Stimulated activated CD8-positive, alpha-beta memory T cell treated with anti-CD3 and anti-CD28 coated beads, Interleukin-7, amount 100 ng/mL, for 4 hours (primary cell): Measurements from ENCODE around the gene IL17F.
"Not testable (repeated sequence)": the region's sequence is repeated elsewhere in the genome, so short reads cannot be mapped to it uniquely, and the experiment has no call there.

ENCODE experiments used
- DNase-seq, 2 donors: peaks; one replicate each; pipeline ENCODE4 v3.0.0-alpha.2; 2020; ENCODE audit warnings: low read depth in 2 of 2

Gene IL17F

DNA sequence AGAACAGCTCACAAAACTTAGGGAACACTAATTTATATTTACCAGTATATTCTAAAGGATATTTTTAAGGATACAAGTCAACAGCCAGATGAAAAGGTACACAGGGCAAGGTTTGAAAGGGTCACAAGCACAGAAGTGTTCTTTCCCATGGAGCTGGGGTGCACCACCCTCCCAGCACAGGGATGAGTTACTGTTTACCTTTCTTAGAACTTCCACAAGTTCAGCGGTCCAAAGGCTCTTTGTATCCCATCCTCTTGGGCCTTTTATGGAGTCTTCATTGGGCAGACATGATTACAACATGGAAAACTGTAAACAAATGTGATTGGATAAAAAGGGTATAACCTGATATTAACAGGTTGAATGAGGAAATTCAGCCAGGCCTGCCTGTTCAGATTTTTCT lies 1.1 kb upstream of the IL17F start:
- DNase-seq = no peak

DNA sequence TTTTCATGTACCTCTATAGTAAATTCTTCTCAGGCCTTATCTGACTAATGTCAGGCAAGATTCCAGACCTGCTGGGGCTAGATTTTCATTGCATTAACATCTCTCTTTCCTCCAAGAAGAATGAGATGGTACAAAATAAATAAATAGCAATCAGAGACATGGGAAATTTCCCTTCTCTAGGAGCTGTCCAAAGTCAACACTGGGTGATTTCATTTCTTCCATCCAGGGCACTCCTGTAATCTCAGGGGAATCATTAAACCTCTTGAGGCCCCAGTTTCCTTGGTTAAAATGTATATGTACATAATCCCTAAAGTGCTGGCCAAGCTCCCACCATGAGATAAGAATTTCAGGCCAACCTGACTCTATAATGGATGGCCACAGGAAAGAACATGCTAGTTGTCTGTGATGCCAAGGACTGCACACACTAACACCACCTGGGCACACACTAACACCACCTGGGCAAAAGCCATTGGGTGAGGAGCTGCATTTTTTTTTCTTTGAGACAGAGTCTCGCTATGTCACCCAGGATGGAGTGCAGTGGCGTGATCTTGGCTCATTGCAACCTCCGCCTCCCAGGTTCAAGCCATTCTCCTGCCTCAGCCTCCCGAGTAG lies 912 bp downstream of the IL17F start:
- no peak for DNase-seq

DNA sequence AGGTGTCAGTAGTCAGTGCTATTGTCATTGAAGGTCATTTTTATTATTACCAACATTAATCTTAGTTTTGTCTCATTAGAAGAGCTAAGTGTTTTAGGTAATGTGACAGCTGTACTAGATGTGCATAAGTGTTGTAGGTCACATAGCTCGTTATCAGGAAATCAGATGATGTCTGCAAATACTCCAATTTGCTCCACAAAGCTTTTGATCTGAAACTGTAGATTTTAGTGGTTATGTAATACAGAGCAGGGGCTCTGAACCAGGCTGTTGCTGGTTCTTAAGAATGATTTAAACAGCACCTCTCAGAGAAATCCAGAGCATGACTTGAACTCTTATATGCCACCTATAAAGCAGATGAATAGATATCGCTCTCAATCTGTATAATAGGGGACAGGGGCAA lies 2.5 kb downstream of the IL17F start:
- DNase-seq = no peak

DNA sequence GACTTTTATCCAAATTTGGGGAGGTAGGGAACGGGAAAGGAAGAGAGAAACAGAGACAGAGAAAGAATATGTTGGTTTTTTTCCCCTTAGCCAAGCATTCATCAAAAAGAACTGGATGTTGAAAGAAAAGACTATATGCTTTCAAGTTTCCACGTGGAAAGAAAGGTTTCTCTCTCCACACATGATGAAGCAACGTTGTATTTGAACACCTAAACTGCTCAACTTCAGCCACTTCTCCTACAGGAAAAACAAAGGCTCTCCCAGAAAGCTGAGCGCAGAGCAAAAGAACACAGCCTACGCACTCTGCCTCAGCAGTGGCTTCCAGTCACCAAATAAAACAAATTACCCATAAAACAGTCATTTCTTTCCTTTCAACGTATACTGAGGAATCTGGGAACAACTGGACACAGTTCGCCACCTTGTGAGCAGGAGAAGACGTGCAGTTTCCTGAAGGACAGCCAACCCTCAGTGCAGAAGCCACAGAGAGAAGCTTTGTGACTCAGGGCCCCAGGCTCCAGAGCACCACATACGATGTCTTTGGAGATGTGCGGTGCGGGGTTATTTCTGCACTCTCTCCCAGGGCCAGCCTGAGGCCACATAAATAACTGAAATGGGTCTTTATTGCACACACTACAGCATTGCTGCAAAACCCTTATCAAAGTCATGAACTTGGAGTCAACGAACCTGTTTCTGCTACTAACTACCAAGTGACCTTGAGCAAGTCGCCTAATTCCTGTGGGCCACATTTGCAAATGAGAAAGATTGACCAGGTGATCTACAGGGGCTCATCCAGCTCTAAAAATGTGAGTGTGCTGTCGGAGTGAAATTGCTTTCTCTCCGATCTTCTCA lies 10.1 kb downstream of the IL17F start:
- DNase-seq = no peak

DNA sequence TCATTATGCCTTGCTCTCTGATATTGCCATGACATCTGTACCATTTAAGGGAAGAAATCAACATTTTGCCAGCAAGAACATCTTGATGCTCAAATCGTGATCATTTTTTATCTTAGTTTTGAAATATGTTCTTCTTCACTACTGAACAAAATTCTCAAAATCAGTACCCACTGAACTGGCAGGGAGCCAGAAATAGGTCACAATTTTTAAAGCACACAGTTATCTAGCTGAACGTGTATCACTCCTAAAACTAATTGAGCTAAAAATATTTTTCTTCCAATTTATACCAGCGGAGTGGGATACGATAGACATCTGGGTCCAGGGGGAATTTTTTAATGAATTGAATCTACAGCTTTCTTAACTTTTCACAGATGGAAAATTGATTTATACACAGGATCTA lies 11.3 kb downstream of the IL17F start:
- DNase-seq = no peak

DNA sequence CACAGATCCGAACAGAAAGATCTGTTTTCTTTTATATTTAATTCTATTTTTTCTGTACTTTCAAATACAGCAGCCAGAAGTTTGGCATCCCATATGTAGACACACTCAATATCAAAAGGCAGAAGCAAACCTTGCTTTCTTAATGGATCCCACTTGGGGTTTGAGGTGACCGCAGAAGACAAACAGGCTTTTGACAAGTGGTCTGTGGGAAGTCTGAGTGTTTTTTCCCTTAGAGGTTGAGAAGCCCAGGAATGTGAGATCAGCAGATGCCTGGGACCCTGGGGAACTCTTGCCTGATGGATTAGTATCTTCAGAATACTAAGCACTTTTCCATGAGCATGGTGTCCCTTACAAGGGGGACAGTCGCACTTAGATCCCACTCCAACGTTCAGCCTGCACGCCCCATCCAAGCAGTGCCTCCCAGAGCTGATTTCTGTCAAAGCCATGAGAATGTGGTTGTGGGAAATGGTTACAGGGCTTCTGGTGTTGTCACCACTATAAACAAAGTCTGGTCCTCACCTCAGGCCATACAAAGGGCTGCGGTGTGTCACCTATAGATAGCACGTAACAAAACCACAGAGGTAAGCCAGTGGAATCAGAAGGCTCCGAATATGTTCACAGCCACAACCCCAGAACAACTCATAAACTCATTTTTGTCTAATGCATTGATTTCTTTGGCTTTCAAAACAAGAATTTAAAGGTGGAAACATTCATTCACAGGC lies 12.7 kb downstream of the IL17F start:
- no peak for DNase-seq

DNA sequence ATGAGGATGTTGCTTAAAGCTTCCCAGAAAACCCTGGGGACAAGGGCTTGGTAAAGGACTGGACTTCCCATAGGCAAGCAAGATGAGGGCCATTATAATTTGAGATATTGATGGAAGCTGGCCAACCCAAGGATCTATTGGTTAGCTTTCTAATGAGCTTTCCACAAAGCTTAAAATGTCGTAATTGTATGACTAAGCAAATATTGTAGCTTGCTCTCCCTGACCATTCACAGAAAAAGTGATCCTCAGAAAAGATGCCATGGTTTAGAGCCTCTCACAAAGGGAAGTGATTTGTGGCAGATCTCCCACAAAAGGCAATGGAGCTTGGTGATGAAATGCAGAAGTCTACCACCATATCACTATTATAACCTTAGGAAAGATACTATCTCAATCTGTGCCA lies 13.6 kb downstream of the IL17F start:
- no peak for DNase-seq

DNA sequence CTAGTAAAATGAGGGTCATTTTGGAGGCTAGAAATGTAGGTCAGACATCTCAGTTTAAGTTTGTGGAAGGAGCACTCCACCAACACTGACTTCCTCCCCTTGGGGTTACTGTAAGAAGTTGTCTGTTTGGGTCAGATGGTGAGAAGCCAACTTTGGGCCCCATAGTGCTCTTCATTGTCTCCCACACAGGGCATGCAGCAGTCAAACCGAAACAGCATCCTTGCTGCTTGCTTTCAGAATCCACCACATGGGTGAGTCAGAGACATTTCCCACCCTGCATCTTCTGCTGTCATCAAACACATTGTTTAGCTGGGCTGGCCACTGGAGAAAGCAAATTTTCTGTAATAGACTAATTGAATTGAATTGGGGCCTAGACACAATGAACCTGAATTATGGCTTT lies 16.8 kb downstream of the IL17F start:
- no peak for DNase-seq

DNA sequence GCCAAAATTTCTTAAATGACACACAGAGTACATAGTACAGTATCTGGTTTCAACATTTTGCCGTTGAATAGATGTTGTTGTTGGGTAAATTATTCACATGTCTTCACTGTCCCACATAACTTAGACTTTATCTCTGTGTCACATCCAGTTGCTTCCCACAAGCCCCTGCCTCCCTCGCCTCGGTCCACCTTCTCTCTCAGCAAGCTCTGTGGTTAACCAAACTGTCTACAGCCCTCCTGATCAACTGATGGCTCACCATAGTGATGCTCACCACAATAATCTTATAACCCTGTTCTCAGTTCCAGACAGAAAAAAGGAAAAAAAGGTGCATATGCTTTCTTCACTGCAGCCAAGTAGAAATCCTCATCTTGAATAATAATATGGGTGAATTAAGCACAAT lies 23.0 kb downstream of the IL17F start:
- no peak for DNase-seq

DNA sequence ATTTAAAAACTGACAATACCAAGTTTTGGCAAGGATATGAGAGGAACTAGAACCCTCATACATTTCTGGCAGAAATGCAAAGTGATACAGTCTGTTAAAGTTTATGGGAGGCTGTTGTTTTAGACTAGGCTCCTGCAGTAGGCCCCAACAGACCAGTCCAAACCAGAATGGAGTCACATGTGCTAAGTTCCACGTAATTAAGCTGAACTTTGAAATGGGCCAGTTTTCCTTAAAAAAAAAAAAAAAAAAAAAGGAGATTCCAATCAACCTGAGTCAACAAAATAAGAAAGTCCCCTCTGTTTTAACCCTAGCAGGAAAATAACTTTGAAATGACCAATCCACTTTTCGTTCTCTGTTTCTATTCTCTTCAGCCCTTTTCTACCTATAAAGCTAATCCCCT lies 26.5 kb downstream of the IL17F start:
- DNase-seq = no peak

DNA sequence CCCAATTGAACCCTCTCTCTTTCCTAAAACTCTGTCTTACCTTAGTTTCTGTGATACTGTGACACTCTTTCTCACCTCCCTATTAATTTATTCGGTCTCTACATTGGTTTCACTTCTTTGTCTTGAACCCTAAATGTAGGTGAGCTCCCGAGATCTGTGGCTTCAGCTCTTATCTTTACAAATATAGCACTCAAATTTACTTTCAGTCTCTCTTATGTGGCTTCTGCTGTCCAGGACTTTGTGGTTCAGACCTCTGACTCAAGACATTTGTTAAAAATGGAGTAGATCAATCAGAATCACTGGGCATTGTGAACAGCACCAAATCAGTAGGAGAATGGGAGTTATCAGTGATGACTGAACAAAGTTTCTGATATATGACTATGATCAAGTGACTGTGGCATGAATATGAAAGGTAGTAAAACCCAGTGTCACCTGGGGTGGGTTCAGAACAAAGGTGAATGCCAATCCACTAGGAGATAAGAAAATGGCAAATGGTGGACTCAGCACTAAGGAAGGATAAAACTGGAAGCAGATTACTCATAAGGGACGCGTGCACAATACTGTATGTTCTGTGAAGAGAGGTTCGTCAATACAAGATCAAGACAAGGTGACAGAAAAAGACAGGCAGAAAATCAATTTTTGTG lies 27.2 kb downstream of the IL17F start:
- no peak for DNase-seq

DNA sequence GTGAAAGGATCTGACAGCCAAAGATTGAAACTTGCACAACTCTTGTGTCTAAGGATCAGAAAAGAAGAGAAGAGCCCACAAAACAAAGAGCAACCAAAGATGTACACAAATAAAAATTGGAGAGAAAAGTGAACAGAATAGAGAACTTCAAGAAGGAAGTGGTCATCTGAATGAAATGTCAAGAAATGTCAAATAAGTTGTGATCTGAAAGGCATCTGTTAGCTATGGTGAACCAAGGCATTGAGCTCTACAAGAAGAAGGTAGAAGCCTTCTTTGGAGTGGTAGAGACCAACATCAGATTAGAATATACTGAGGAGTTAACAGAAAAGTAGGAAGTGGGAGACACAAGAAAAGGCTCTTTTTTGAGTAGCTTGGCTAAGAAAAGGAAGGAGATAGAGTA lies 28.5 kb downstream of the IL17F start:
- no peak for DNase-seq

DNA sequence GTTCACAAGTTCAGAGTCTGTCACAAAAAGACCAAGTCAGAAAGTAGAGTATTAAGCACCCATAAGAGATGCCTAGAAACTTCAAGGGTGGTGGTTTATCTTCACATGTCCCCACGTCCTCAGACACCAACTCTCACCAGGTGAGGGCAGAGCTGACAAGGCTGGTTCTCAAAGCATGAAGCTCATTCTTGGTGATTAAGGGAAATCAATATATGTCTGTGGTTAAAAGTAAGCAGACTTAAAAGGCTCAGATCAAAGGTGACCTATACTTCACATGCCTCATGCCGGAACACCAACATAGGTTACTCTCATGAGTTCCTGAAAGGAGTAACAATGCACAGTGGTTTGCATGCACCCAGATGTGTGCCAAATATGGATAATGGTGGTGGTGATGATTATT lies 31.2 kb downstream of the IL17F start:
- no peak for DNase-seq

DNA sequence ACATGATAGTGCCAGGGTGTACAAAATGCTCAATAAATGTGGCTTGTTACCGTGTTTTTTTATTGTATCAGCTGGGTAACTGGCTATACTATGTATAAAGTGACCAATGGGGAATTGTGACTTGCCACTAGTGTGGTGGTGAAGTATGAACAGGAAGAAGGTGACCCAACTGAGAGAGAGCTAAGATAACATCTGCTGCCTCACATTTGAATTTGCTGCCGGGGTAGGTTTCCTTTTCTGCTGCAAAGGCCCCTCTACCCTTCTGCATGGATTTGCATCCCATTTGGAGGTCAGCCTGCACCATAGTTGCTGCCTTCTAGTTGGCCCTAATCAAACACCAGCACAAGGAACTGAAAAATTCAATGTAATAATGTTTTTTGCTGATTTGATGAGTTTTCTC lies 34.1 kb downstream of the IL17F start:
- DNase-seq = no peak

DNA sequence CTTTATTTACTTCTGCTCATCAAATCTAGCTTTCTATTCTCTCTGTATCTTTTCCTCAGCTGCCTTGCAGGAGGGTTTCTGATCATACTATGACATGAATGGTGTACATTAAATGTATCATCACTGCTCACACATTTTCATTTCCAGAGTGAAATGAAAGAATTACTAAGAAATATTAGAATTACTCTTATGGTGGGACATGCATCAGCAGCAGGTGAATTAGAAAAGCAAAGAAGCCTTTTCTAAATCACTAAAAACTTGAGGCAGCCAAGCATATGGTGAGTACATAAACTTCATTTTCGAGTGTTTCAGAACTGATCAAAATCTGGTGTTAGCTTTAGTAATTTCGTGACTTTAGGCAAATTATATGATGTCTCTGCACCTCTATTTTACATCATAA lies 34.5 kb downstream of the IL17F start:
- no peak for DNase-seq

DNA sequence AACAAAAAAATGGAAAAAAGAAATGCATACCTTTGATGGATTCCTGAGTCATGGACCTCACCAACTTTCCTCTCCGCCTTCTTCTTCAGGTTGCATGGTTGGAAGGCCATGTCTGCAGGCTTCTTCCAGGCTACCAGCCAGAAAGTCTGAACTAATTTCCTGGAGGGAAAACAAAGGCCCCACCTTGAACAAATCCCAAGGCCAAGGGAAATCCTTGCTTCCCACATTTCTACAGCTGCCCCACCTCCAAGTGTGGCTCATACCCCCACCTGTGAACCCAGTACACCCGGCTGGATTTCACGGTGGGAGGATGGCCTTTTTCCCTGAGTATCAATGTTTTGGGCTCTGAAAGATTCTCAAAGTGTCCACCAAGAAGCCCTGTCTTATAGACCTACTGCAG lies 35.7 kb downstream of the IL17F start:
- DNase-seq = no peak

DNA sequence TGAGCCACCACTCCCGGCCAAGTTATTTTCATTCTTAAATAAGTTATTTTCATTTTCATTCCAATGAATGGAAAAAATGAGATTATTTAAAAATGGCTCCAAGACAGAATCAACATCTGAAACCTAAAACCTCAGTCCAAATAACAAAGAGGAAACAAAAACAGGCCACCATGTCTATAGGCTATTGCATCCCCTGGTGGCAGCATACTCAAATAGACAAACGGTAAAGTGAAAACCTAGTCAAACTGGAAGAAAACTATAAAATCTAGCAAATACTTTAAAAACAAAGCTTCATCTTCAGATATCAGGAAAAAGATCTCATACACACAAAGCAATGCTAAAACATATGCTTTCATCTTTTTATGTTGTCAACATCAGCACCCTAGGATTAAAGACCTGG lies 37.2 kb downstream of the IL17F start:
- no peak for DNase-seq

DNA sequence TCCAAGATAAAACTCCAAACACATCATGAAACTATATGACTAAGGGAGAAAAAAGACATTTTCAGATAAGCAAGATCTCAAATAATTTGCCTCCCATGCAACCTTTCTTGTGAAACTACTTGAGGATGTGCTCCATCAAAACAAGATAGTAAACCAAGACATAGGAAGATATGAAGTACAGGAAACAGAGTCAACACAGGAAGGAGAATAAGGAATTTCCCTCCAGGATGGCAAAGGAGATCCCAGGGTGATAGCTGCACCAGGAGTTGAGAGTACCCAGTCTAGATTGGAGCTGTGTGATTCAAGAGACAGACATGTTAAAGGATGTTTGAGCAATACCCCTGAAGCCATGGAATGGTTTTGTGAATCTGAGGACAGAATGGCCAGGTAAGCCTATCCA lies 42.8 kb downstream of the IL17F start:
- no peak for DNase-seq

DNA sequence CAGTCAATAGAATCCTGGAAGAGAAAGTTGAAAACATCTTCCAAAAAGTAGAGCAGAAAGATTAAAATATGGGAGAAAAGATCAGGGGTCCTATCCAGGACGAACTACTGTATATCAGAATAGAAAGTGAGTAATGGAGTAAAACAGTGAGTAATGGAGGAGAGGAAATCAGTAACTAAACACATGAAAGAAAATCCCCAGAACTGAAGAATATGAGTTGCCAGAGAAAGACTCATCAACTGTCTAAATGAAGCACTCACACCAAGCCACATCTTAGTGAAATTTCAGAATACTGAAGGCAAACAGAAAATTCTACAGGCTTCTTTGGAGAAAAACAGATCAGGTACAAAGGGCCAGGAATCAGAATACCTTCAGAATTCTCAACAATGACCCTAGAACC lies 43.3 kb downstream of the IL17F start:
- DNase-seq = no peak

DNA sequence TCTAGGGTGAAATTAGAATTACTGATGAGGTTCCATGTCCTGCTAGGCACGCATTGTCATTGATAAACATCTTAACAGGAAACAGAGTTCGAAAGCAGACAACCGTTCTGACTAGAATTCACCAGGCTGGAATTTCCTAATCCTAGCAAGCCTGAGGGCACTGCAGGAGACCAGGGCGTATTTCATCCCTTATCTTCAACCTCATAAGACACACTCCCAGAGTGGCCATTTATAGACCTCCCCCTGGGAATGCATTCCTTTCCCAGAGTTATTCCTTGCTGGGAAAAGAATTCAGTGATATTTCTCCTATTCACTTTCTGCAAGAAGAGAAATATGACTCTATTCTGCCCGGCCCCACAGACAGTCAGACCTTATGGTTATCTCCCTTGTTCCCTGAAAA lies 44.2 kb downstream of the IL17F start:
- not testable (repeated sequence) for DNase-seq

DNA sequence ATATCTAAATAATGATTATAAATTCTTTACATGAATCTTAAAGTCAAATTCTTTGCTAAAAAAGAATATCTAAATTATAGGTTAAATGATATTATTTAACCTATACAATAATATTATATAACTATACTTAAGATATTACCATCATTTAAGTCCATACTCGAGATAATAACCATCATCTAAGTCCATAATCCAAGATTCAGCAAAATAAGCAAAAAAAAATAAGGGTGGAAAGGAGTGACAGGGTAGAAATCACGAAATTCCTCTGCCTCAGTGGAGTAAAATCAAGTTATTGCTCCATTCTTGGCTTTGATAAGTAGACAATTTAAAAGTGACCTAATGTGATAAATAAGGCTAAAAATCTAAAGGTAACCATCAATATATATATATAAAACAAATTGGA lies 48.4 kb downstream of the IL17F start:
- no peak for DNase-seq

DNA sequence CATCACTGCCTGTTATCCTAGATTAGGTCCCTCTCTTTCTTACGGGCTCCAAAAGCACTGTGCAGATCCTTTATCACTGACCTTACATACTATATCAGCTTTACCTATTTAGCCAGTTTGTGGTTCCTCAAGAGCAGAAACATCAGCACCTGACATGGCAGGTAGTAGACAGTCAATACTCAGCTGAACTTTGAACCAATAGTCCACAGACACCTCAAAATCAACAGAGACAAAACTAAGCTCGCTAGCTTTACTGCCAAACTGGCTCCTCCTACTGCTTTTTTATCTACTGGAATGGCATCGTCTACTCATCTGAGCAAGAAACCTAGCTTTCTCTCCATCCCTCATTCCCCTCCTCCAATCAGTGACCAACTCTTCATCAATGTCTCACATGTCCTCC lies 52.5 kb downstream of the IL17F start:
- DNase-seq = no peak

DNA sequence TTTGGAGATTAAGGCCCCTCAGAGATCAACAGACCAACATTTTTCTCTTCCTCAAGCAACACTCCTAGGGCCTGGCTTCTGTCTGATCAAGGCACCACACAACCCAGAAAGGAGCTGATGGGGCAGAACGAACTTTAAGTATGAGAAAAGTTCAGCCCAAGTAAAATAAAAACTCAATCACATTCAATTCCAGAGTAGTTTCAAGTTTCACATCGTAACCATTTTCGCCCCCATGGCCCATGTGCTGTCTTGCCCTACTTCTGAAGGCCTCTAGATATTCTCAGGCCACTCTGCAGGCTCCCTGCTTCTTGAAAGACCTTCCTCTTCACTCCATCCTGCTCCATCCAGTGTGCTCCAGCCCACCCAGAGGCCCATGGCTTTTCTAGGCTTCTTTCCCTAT lies 53.9 kb downstream of the IL17F start:
- DNase-seq = no peak
